Right lobe of liver (tissue), 4 donors: Measurements from ENCODE around the gene RBFOX2.

Experiments used
- CTCF ChIP-seq, 4 donors: fragments of 200-600 bp in 3 of 4; fragments of 450-650 bp in 1 of 4; IDR thresholded peaks; one replicate each; pipeline versions ENCODE4 v1.5.1 to v1.8.0; 2016 to 2022; ENCODE audit warnings: antibody characterized with exemption in 4 of 4, mild to moderate bottlenecking in 2 of 4
- POLR2A ChIP-seq: fragments of 450-650 bp; IDR thresholded peaks from one replicate; pipeline ENCODE4 v1.6.1; 2017; ENCODE audit warnings: antibody characterized with exemption, mild to moderate bottlenecking
- donor health status: DM: no; HTN: no; CAD: no.
- donor health status: DM: no; HTN: no; CAD: no.
- donor health status: DM: no; HTN: yes; CAD: no.

DNA sequence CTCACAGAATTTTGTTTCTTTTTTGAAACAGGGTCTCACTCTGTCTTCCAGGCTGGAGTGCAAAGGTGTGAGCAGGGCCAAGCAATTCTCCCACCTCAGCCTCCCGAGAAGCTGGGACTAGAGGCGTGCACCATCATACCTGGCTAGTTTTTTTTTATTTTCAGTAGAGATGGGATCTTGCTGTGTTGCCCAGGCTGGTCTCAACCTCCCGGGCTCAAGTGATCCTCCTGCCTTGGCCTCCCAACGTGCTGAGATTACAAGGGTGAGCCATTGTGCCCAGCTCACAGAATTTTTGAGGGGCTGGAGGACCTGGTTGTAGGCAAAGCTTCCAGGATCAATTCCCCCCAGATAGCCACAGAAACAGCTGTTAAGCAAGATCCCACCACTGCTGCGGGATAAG, 47.1 kb upstream of the RBFOX2 start:
- TF ChIP-seq POLR2A (no peak), CTCF (IDR thresholded peaks at IDR 0.05) (no peak)
